H1 (cell line): ENCODE results near the gene ITGB4. TPM values are rescaled to one million over a fixed set of nuclear protein-coding genes. Genes with fewer than 3 reads are reported as not detected.

Source experiments
- CTCF ChIA-PET: fragments of 300-600 bp; sonication (Branson Sonifier 250); formaldehyde crosslinking; loops from one replicate; lab custom pipeline; 2021; ENCODE audit not compliant: partially characterized antibody; lab: Charles Lee
- POLR2A ChIA-PET: fragments of 300-600 bp; sonication (Branson Sonifier 250); formaldehyde crosslinking; loops from one replicate; lab custom pipeline; 2021; ENCODE audit warnings: inconsistent platforms; ENCODE audit not compliant: partially characterized antibody; lab: Charles Lee
- DNase-seq, 2 experiments: peaks; one replicate each; pipeline versions ENCODE4 v3.0.0 to v3.0.0-alpha.2; 2010 to 2022; ENCODE audit warnings: low spot score in 2 of 2, low read depth in 1 of 2, mixed read lengths in 1 of 2
- FAIRE-seq: peaks from 2 replicates; lab custom pipeline; 2011; peaks lifted over from hg19 to GRCh38; lab: Jason Lieb, UNC
- H2AFZ ChIP-seq: 2 replicates; pipeline ENCODE4 v1.8.1; 2012; ENCODE audit warnings: low read length, inconsistent platforms
- H2AK5ac ChIP-seq: 2 replicates; pipeline ENCODE4 v1.6.1; 2013; ENCODE audit warnings: low read depth, low read length
- H2BK120ac ChIP-seq: replicated peaks from 2 replicates; pipeline ENCODE3; 2013; ENCODE audit warnings: low read depth, low read length, inconsistent platforms
- H2BK12ac ChIP-seq: 2 replicates; pipeline ENCODE4 v1.6.1; 2013; ENCODE audit warnings: low read depth, low read length
- H2BK15ac ChIP-seq: 2 replicates; pipeline ENCODE4 v1.6.1; 2013; ENCODE audit warnings: low read length
- H2BK20ac ChIP-seq: 2 replicates; pipeline ENCODE4 v1.6.1; 2013; ENCODE audit warnings: low read length
- H2BK5ac ChIP-seq: 2 replicates; pipeline ENCODE4 v1.6.1; 2013; ENCODE audit warnings: low read depth, low read length
- H3K14ac ChIP-seq: 2 replicates; pipeline ENCODE4 v1.6.1; 2013; ENCODE audit warnings: inconsistent platforms; ENCODE audit not compliant: insufficient read length
- H3K18ac ChIP-seq: 2 replicates; pipeline ENCODE4 v1.6.1; 2013; ENCODE audit warnings: low read length; ENCODE audit errors: extremely low read depth
- H3K23ac ChIP-seq: 2 replicates; pipeline ENCODE4 v1.6.1; 2013; ENCODE audit warnings: inconsistent platforms; ENCODE audit not compliant: insufficient read length
- H3K23me2 ChIP-seq: 2 replicates; pipeline ENCODE4 v1.6.1; 2013; ENCODE audit warnings: low read depth, low read length
- H3K27ac ChIP-seq: 2 replicates; pipeline ENCODE4 v1.6.1; 2011; ENCODE audit warnings: low read depth, low read length, inconsistent platforms
- H3K27me3 ChIP-seq, 4 experiments: replicated peaks in 1 of 4; 1 replicate in 1 of 4; 2 replicates in 3 of 4; pipeline versions ENCODE4 v1.6.1 to v1.8.1; 2011 to 2013; ENCODE audit warnings: low read length in 3 of 4, mild to moderate bottlenecking in 3 of 4, inconsistent platforms in 2 of 4, mixed read lengths in 2 of 4, moderate library complexity in 1 of 4; ENCODE audit not compliant: control insufficient read depth in 3 of 4, insufficient read depth in 3 of 4; ENCODE audit errors: extremely low read depth in 1 of 4
- H3K36me3 ChIP-seq, 4 experiments: 2 replicates each; pipeline versions ENCODE4 v1.6.1 to v1.8.1; 2011 to 2013; ENCODE audit warnings: mild to moderate bottlenecking in 4 of 4, low read length in 3 of 4, moderate library complexity in 2 of 4, control low read depth in 1 of 4, inconsistent platforms in 1 of 4; ENCODE audit not compliant: insufficient read depth in 4 of 4, control insufficient read depth in 2 of 4
- H3K4ac ChIP-seq: replicated peaks from 2 replicates; pipeline ENCODE3; 2013; ENCODE audit warnings: low read length, low read depth, mixed read lengths, inconsistent platforms; ENCODE audit not compliant: insufficient read length
- H3K4me1 ChIP-seq, 4 experiments: replicated peaks in 1 of 4; 1 replicate in 1 of 4; 2 replicates in 3 of 4; pipeline versions ENCODE4 v1.6.1 to v1.8.1; 2011 to 2013; ENCODE audit warnings: low read length in 3 of 4, inconsistent platforms in 2 of 4, mixed read lengths in 1 of 4; ENCODE audit not compliant: insufficient read depth in 4 of 4, control insufficient read depth in 3 of 4
- H3K4me2 ChIP-seq, 2 experiments: 2 replicates each; pipeline versions ENCODE4 v1.6.1 to v1.8.1; 2011 to 2013; ENCODE audit warnings: low read depth in 2 of 2, low read length in 2 of 2, control low read depth in 1 of 2, inconsistent platforms in 1 of 2, mild to moderate bottlenecking in 1 of 2; ENCODE audit not compliant: insufficient read depth in 1 of 2
- H3K4me3 ChIP-seq, 4 experiments: fragments of 200-600, 300-600 bp in 1 of 4; sonication (generic), shearing (Covaris generic), sonication (Bioruptor Twin) in 1 of 4; 2 replicates each; pipeline versions ENCODE4 v1.5.1 to v1.8.1; 2011 to 2016; ENCODE audit warnings: low read length in 4 of 4, low read depth in 3 of 4, control low read depth in 2 of 4, inconsistent platforms in 2 of 4, mild to moderate bottlenecking in 2 of 4, mixed read lengths in 1 of 4, moderate library complexity in 1 of 4; ENCODE audit not compliant: insufficient read depth in 2 of 4; ENCODE audit errors: extremely low read depth in 1 of 4
- H3K56ac ChIP-seq: replicated peaks from 2 replicates; pipeline ENCODE3; 2013; ENCODE audit warnings: low read depth, mild to moderate bottlenecking, mixed read lengths, low read length, inconsistent platforms; ENCODE audit not compliant: insufficient read length
- H3K79me1 ChIP-seq: 2 replicates; pipeline ENCODE4 v1.6.1; 2013; ENCODE audit warnings: low read depth, low read length, control low read depth
- H3K79me2 ChIP-seq, 2 experiments: 2 replicates each; pipeline versions ENCODE4 v1.6.1 to v1.8.1; 2012 to 2013; ENCODE audit warnings: low read length in 2 of 2, mild to moderate bottlenecking in 2 of 2, inconsistent platforms in 1 of 2; ENCODE audit not compliant: insufficient read depth in 2 of 2, control insufficient read depth in 1 of 2
- H3K9ac ChIP-seq, 4 experiments: replicated peaks in 1 of 4; 1 replicate in 1 of 4; 2 replicates in 3 of 4; pipeline versions ENCODE4 v1.6.1 to v1.8.1; 2011 to 2013; ENCODE audit warnings: low read depth in 3 of 4, low read length in 3 of 4, control low read depth in 2 of 4, mild to moderate bottlenecking in 2 of 4, moderate library complexity in 2 of 4, inconsistent platforms in 1 of 4; ENCODE audit errors: extremely low read depth in 1 of 4
- H3K9me3 ChIP-seq, 2 experiments: 2 replicates each; pipeline versions ENCODE4 v1.6.1 to v1.8.1; 2012 to 2013; ENCODE audit warnings: mild to moderate bottlenecking in 2 of 2, moderate library complexity in 2 of 2, control low read depth in 1 of 2, inconsistent platforms in 1 of 2, low read depth in 1 of 2, low read length in 1 of 2, mixed read lengths in 1 of 2; ENCODE audit not compliant: insufficient read depth in 2 of 2
- H4K20me1 ChIP-seq, 2 experiments: replicated peaks in 1 of 2; 2 replicates each; pipeline versions ENCODE3 to v1.8.1; 2011 to 2013; ENCODE audit warnings: inconsistent platforms in 2 of 2, low read length in 2 of 2, mild to moderate bottlenecking in 1 of 2; ENCODE audit not compliant: insufficient read depth in 2 of 2, control insufficient read depth in 1 of 2
- H4K5ac ChIP-seq: 2 replicates; pipeline ENCODE4 v1.6.1; 2013; ENCODE audit warnings: low read length, low read depth, mixed read lengths, inconsistent platforms; ENCODE audit not compliant: insufficient read length
- H4K8ac ChIP-seq: 2 replicates; pipeline ENCODE4 v1.8.0; 2013; ENCODE audit warnings: mild to moderate bottlenecking, moderate library complexity, low read length, inconsistent platforms; ENCODE audit not compliant: insufficient read depth; ENCODE audit errors: extremely low read depth
- H4K91ac ChIP-seq: replicated peaks from 2 replicates; pipeline ENCODE3; 2013; ENCODE audit warnings: low read length, mixed read lengths, inconsistent platforms; ENCODE audit not compliant: insufficient read length
- KDM1A ChIP-seq: fragments of 200-600, 300-600 bp; sonication (generic); IDR thresholded peaks from 2 replicates; pipeline ENCODE4 v1.7.1; 2016; ENCODE audit warnings: mild to moderate bottlenecking, low read length, borderline replicate concordance
- WGBS, 2 experiments: shearing (Covaris generic) in 1 of 2; methylation state at CpG; one replicate each; pipeline versions ENCODE4 v1.1.6 to v1.1.7; 2013 to 2015; ENCODE audit warnings: low lambda C conversion rate in 2 of 2, mixed read lengths in 2 of 2, inconsistent platforms in 1 of 2, low coverage in 1 of 2, missing lambda C conversion rate in 1 of 2; ENCODE audit not compliant: insufficient replicate concordance in 2 of 2, insufficient coverage in 1 of 2, insufficient read length in 1 of 2; ENCODE audit errors: extremely low coverage in 1 of 2, missing lambda C conversion rate in 1 of 2; 5-methylcytosine and 5-hydroxymethylcytosine counted together
- polyA plus RNA-seq, 7 experiments: library from polyadenylated mRNA; depleted of rRNA in 3 of 7; stranded (reverse) in 5 of 7; unstranded in 2 of 7; fragments of >200 nt in 5 of 7; fragments of 200-250 nt in 2 of 7; gene quantifications; 1 replicate in 5 of 7; 2 replicates in 1 of 7; 4 replicates in 1 of 7; pipeline versions ENCODE4 v1.2.1 to v1.2.3, GENCODE V29; 2011 to 2013; ENCODE audit warnings: missing spikeins in 2 of 7, mixed read lengths in 2 of 7
- total RNA-seq: library from RNA; stranded (reverse); fragmentation: NEBNext Ultra II Directional; extraction: Animal tissue kit (Norgen Biotek cat#: 25700); gene quantifications from 2 replicates; pipeline ENCODE4 v1.2.1, GENCODE V29; 2021
- TF ChIP-seq, protein P1 (sequence below), 3 experiments: IDR thresholded peaks; 1 replicate in 2 of 3; 2 replicates in 1 of 3; pipeline versions ENCODE4 v1.5.1 to v1.6.1; 2011; ENCODE audit warnings: low read length in 3 of 3, mild to moderate bottlenecking in 3 of 3, inconsistent platforms in 2 of 3, low read depth in 1 of 3, moderate library complexity in 1 of 3; ENCODE audit not compliant: insufficient read depth in 1 of 3; ENCODE audit errors: control extremely low read depth in 1 of 3

The ITGB4 gene
- total and polyA plus RNA-seq, 2 of the 8 experiments (the other 6 are each of a cell fraction or from before 2014, with no cell fraction given), result 5.2 to 5.6 TPM

DNA sequence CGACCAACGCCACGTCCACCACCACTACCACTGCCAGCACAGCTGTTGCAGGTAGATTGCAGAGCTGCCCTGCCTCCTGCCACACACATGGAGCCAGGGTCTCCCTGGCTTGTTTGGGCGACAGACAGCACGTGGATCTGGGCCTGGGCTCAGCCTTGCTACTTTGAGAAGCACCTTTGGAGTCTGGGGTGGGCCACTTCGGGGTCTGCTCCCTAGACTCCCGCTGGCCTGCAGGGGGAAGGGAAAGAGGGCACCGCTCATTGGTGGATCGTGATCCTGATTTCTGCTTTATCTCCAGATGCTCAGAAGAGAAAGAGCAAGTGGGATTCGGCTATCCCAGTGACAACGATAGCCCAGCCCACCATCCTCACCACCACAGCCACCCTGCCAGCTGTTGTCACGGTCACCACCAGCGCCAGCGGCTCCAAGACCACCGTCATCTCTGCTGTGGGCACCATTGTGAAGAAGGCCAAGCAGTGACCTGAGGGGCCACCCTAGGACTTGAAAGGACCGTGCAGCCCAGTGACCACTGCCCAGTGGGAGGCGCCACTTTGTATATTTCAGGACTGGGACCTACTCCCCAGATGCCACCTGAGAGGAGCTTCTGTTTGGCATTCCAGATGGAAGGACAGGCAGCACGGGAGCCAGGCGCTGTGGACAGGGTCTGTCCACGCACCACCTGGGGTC, 15.1 kb upstream of the ITGB4 start:
- Histone ChIP-seq H3K4me2 (no peak overlapping the region), H3K36me3 (peaks cover 19 to 52% (median 34%) of the 10 kb centered on the region in 4 experiments; a peak in 7 of 8 replicates), H3K79me1 (no peaks in the 10 kb centered on the region), H3K4me3 (no peak overlapping the region), H2BK5ac (no peak overlapping the region), H3K18ac (no peak overlapping the region), H4K91ac (no peak overlapping the region), H3K79me2 (no peaks in the 10 kb centered on the region), H2AFZ (no peak overlapping the region), H2BK15ac (no peak overlapping the region), H3K9ac (no peak overlapping the region), H3K14ac (no peak overlapping the region), H3K56ac (no peak overlapping the region), H2BK20ac (no peak overlapping the region), H2BK120ac (no peak overlapping the region), H3K27me3 (no peaks in the 10 kb centered on the region), H3K23ac (no peak overlapping the region), H4K8ac (no peak overlapping the region; the same call in 1 of the 2 replicates), H3K27ac (no peak overlapping the region), H2BK12ac (no peak overlapping the region), H2AK5ac (no peak overlapping the region), H3K4ac (no peak overlapping the region), H3K9me3 (no peaks in the 10 kb centered on the region)
- no peak for DNase-seq
- FAIRE-seq, result no peak
- CTCF ChIA-PET, result interaction anchor here (0.6 to 9.1 kb wide), 12 partner anchors 9 to 72 kb away, joined by 3 to 87 read pairs (median 4); partner anchors contain the start of genes ITGB4, RECQL5, SAP30BP and SMIM5
- POLR2A ChIA-PET, result interaction anchor here (0.8 to 1.7 kb wide), 6 partner anchors 12 to 74 kb away, joined by 3 to 9 read pairs (median 3); a partner anchor contains a TSS
- WGBS, 2 experiments, result 88% methylated on average over 20 of the region's 20 CpGs; no CpG with 5 or more reads in 1 of the 2 experiments
- no peak for TF ChIP-seq KDM1A
- TF ChIP-seq, protein P1, sequence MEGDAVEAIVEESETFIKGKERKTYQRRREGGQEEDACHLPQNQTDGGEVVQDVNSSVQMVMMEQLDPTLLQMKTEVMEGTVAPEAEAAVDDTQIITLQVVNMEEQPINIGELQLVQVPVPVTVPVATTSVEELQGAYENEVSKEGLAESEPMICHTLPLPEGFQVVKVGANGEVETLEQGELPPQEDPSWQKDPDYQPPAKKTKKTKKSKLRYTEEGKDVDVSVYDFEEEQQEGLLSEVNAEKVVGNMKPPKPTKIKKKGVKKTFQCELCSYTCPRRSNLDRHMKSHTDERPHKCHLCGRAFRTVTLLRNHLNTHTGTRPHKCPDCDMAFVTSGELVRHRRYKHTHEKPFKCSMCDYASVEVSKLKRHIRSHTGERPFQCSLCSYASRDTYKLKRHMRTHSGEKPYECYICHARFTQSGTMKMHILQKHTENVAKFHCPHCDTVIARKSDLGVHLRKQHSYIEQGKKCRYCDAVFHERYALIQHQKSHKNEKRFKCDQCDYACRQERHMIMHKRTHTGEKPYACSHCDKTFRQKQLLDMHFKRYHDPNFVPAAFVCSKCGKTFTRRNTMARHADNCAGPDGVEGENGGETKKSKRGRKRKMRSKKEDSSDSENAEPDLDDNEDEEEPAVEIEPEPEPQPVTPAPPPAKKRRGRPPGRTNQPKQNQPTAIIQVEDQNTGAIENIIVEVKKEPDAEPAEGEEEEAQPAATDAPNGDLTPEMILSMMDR (IDR thresholded peaks at IDR 0.05; ENCODE audit: control extremely low read depth in 1 of 3, insufficient read depth in 1 of 3, low read depth in 1 of 3, low read length in 3 of 3), result peak in 1 of 3 experiments; percentile 10; a peak in 1 of 4 replicates
- TF ChIP-seq, all 59 proteins: peak for 1
- no peak overlapping the region for H4K5ac ChIP-seq
- peaks cover 0 to 6% of the 10 kb centered on the region in 2 experiments for H4K20me1 ChIP-seq
- H3K23me2 ChIP-seq, result no peaks in the 10 kb centered on the region
- no peaks in the 10 kb centered on the region for H3K4me1 ChIP-seq
